Measurements from ENCODE around the gene FMOD. TPM values are rescaled to one million over a fixed set of nuclear protein-coding genes. Genes with fewer than 3 reads are reported as not detected.

The FMOD gene
- total RNA-seq, 1 donor from 2014 or later, result 28.9 TPM

DNA sequence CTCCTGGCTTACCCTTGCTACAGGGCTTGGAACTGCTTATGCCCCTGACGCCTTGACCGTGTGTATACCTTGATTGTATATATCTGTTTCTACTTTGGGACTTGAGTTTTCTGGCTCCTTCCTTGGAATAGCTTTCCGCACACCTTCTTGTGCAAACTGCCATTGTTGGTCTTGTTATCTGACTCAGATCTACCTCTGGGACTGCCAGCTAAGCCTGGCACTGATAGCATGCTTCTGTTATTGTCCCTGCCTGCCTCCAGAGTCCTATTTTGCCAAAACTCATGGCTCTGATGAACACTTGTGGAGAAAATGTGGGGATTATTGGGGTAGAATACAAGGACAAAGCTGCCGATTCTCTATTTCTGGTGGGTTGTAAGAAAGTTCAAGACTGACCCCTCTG, 15.4 kb downstream of the FMOD start:
- intact Hi-C loops (cut with DNase I), result loop anchor here (5.0 kb wide), 1 partner anchor 63 kb away; no protein-coding TSS in a partner anchor
- no peaks in the 10 kb centered on the region for H3K36me3 ChIP-seq
- DNase-seq, result no peak
- no peaks in the 10 kb centered on the region for H3K9me3 ChIP-seq
- ATAC-seq, result no peak
- no peak overlapping the region for H3K4me3 ChIP-seq
- H3K27ac ChIP-seq, result no peak overlapping the region
- H3K4me1 ChIP-seq, result peaks cover 22% of the 10 kb centered on the region
- no peaks in the 10 kb centered on the region for H3K27me3 ChIP-seq (ENCODE audit: low read depth)
- TF ChIP-seq, protein P1, sequence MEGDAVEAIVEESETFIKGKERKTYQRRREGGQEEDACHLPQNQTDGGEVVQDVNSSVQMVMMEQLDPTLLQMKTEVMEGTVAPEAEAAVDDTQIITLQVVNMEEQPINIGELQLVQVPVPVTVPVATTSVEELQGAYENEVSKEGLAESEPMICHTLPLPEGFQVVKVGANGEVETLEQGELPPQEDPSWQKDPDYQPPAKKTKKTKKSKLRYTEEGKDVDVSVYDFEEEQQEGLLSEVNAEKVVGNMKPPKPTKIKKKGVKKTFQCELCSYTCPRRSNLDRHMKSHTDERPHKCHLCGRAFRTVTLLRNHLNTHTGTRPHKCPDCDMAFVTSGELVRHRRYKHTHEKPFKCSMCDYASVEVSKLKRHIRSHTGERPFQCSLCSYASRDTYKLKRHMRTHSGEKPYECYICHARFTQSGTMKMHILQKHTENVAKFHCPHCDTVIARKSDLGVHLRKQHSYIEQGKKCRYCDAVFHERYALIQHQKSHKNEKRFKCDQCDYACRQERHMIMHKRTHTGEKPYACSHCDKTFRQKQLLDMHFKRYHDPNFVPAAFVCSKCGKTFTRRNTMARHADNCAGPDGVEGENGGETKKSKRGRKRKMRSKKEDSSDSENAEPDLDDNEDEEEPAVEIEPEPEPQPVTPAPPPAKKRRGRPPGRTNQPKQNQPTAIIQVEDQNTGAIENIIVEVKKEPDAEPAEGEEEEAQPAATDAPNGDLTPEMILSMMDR (IDR thresholded peaks at IDR 0.05), result no peak

DNA sequence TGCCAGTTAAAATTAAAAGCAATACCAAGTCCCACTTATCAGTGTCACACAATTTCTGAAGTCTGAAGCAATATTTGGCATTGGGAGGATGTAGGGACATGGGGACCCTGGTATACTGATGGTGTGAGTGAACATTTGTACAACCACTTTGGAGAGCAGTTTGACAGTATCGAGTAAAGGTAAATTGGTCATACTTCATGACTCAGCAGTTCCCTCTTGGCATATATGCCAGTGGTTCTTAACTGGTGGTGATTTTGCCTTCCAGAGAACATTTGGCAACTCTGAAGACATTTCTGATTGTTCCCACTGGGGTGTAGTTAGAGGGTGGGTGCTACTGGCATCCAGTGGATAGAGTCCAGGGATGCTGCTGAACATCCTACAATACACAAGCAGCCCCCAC, 19.7 kb downstream of the FMOD start:
- TF ChIP-seq, protein P1 (IDR thresholded peaks at IDR 0.05), result no peak
- intact Hi-C loops (cut with DNase I), result no loop called here

DNA sequence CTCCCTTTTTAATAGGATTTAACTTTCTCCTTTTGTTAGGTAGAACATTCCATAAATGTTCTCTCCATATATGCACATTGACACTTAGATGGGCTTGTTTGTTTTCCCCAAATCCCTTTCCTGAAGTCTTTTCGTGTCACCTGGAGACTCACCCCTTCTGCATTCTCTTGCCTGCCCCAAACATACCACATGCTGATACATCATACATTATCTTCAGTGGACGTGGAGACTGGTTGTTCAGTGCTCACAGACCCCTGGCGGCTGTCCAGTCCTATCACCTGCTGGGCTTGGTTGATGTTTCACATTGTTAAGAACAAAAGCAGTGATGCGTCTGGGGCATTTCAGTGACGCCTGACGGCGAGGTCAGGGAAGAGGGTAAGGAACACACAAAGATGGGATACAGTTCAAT, 22.2 kb downstream of the FMOD start:
- Histone ChIP-seq H3K36me3 (no peaks in the 10 kb centered on the region), H3K4me1 (peaks cover 43% of the 10 kb centered on the region), H3K9me3 (no peaks in the 10 kb centered on the region), H3K27ac (peak overlapping the region; percentile 97), H3K27me3 (ENCODE audit: low read depth) (no peaks in the 10 kb centered on the region), H3K4me3 (no peak overlapping the region)
- intact Hi-C loops (cut with DNase I), result no loop called here
- ATAC-seq (no peak), DNase-seq (no peak)
- TF ChIP-seq, protein P1 (IDR thresholded peaks at IDR 0.05), result no peak

More for the DNA sequence above, 19.7 kb downstream of the FMOD start:
- H3K4me1 ChIP-seq, result peaks cover 26% of the 10 kb centered on the region
- no peak overlapping the region for H3K27ac ChIP-seq
- H3K4me3 ChIP-seq, result no peak overlapping the region
- H3K27me3 ChIP-seq (ENCODE audit: low read depth), result no peaks in the 10 kb centered on the region
- DNase-seq (no peak), ATAC-seq (no peak)
- no peaks in the 10 kb centered on the region for H3K9me3 ChIP-seq
- H3K36me3 ChIP-seq, result no peaks in the 10 kb centered on the region

DNA sequence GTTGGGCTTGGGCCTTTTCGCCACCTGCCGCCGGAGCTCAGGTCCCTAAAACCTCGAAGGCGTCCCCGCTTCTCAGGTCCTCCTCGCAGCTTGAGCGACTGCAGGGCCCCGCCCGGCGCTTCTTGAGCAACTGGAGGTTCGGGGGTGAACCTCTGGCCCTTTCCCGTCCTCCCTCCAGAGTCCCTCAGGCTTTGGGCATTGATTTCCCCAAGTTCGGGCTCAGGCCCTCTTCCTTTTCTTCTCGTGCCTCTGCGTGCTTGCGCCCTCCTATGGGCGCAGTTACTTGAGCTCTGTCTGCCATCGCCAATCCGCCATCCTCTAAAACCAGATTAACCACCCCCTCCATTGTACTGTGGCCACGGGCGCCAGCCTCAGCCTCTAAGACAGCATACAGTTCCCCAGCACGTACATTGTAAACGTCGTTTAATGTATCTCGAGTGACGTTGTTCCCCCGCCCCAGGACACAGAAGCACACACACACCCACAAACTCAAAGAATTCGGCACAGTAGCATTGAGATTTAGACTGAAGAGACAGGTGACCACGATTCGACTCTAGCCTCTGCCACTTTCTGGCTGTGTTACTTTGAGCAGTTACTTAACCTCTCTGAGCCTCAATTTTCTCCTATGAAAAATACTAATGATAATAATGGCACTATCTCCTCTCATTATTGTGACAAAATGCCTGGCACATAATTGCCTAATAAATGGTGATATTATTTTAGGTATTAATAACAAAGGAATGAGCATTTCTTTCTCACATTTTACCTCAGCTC, 23.1 kb downstream of the FMOD start:
- Histone ChIP-seq H3K4me3 (peak overlapping the region; percentile 61), H3K36me3 (no peaks in the 10 kb centered on the region), H3K4me1 (peaks cover 52% of the 10 kb centered on the region), H3K9me3 (no peaks in the 10 kb centered on the region), H3K27me3 (ENCODE audit: low read depth) (no peaks in the 10 kb centered on the region), H3K27ac (peak overlapping the region; percentile 97)
- DNase-seq (no peak), ATAC-seq (peak; percentile 62 to 66)
- TF ChIP-seq, protein P1 (IDR thresholded peaks at IDR 0.05), result peak; percentile 44
- intact Hi-C loops (cut with DNase I), result no loop called here

DNA sequence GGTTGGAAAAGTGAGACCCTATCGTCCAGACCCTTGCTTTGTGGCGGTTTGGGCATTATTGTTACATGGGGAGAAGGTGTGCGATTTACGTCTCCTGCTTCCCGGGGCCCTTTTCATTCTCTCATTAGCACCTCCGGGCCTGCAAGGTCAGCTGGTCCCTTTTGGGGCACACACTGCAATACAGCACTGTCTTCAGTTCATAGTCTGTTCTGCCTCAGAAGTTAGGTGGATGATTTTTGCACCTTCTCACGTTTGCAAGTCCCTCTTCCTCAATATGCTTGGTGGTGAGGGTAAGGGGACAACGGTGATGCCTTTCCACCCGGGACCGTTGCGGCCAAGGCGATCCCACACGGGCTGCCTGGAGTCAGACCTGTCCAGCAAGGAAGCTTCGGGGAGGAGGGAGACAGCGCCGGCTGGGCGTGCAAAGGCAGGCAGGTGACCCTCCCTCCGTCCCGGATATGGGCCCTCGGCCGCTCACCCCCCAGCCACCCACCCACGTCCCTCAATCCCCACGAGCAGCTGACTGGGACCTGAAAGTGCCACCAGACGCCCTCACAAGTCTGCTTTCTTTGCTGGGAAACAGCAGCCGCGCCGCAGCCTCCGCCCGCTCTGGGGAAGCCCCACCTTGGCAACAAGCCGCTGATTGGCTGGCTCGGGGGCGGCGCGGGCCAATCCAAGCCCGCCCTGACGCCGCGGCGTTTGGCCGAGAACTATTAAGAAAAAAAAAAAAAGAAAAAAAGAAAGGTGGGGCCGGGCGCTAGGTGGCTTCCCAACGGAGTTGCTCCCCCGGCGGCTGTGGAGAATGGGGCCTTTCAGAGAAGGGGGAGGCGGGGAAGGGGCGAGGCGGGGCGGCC, 23.9 kb downstream of the FMOD start:
- Histone ChIP-seq H3K27ac (peak overlapping the region; percentile 97), H3K9me3 (no peaks in the 10 kb centered on the region), H3K4me1 (peaks cover 60% of the 10 kb centered on the region), H3K4me3 (peak overlapping the region; percentile 61), H3K36me3 (no peaks in the 10 kb centered on the region), H3K27me3 (ENCODE audit: low read depth) (no peaks in the 10 kb centered on the region)
- TF ChIP-seq, protein P1 (IDR thresholded peaks at IDR 0.05), result no peak
- intact Hi-C loops (cut with DNase I), result no loop called here
- peak; percentile 97 for DNase-seq
- peak; percentile 93 to 94 for ATAC-seq

Measured in lower lobe of right lung (tissue), 2 donors.